GM10248 (cell line): Measurements from ENCODE around the gene RUNX2.

ENCODE experiments used
- CTCF ChIA-PET: fragments of 300-600 bp; sonication (Branson Sonifier 250); formaldehyde crosslinking; extraction: SDS; loops from one replicate; lab custom pipeline; 2021; ENCODE audit warnings: antibody characterized with exemption; lab: Yijun Ruan, JAX
- POLR2A ChIA-PET: fragments of 350-650 bp; sonication (Branson Sonifier 250); formaldehyde crosslinking; extraction: SDS; loops from one replicate; lab custom pipeline; 2020; ENCODE audit warnings: antibody characterized with exemption; lab: Yijun Ruan, JAX
- DNase-seq: peaks from one replicate; pipeline ENCODE4 v3.0.0; 2012; ENCODE audit errors: extremely low spot score
- CTCF ChIP-seq: IDR thresholded peaks from 2 replicates; pipeline ENCODE4 v1.5.1; 2012; ENCODE audit warnings: mild to moderate bottlenecking, low read depth; ENCODE audit errors: extremely low read depth, missing control alignments, control extremely low read depth

RUNX2 gene

GRCh38 chr6:45637056-45637455 is 308.9 kb downstream of the RUNX2 start:
- CTCF ChIA-PET, result interaction anchor here (1.0 kb wide), 1 partner anchor 11 kb away, joined by 3 read pairs; no protein-coding TSS in a partner anchor
- no peak for TF ChIP-seq CTCF
- POLR2A ChIA-PET, result no interaction called here
- DNase-seq, result no peak

- TF ChIP-seq CTCF, result no peak
- ChIA-PET POLR2A (no interaction called here), CTCF (no interaction called here)
- DNase-seq, result no peak
Observed at GRCh38 chr6:45637611-45638257, 309.6 kb downstream of the RUNX2 start.

GRCh38 chr6:45640081-45640491 is 312.0 kb downstream of the RUNX2 start:
- CTCF ChIA-PET, result interaction anchor here (1.6 kb wide), 1 partner anchor 74 kb away, joined by 3 read pairs; no protein-coding TSS in a partner anchor
- POLR2A ChIA-PET, result no interaction called here
- no peak for DNase-seq
- no peak for TF ChIP-seq CTCF

GRCh38 chr6:45640811-45641210 is 312.7 kb downstream of the RUNX2 start:
- DNase-seq, result no peak
- TF ChIP-seq CTCF, result no peak
- ChIA-PET POLR2A (no interaction called here), CTCF (no interaction called here)

- CTCF ChIA-PET, result interaction anchor here (0.9 to 1.0 kb wide), 2 partner anchors 8 to 9 kb away, joined by 3 read pairs; no protein-coding TSS in a partner anchor
- no peak for DNase-seq
- POLR2A ChIA-PET, result no interaction called here
- no peak for TF ChIP-seq CTCF
Observed at GRCh38 chr6:45642331-45643125, 314.4 kb downstream of the RUNX2 start.

GRCh38 chr6:45643126-45643525 is 315.0 kb downstream of the RUNX2 start:
- DNase-seq, result no peak
- POLR2A ChIA-PET, result no interaction called here
- TF ChIP-seq CTCF, result no peak
- CTCF ChIA-PET, result interaction anchor here (0.8 kb wide), 1 partner anchor 9 kb away, joined by 4 read pairs; no protein-coding TSS in a partner anchor
